Right lobe of liver (tissue), 4 donors: Measurements from ENCODE around the gene RPRD2.

Experiments used
- POLR2A ChIP-seq: fragments of 450-650 bp; IDR thresholded peaks from one replicate; pipeline ENCODE4 v1.6.1; 2017; ENCODE audit warnings: antibody characterized with exemption, mild to moderate bottlenecking
- TF ChIP-seq, protein P1 (sequence below), 4 donors: fragments of 200-600 bp in 3 of 4; fragments of 450-650 bp in 1 of 4; IDR thresholded peaks; one replicate each; pipeline versions ENCODE4 v1.5.1 to v1.8.0; 2016 to 2022; ENCODE audit warnings: antibody characterized with exemption in 4 of 4, mild to moderate bottlenecking in 2 of 4
- donor health status: DM: no; HTN: no; CAD: no.
- donor health status: DM: no; HTN: no; CAD: no.
- donor health status: DM: no; HTN: yes; CAD: no.

DNA sequence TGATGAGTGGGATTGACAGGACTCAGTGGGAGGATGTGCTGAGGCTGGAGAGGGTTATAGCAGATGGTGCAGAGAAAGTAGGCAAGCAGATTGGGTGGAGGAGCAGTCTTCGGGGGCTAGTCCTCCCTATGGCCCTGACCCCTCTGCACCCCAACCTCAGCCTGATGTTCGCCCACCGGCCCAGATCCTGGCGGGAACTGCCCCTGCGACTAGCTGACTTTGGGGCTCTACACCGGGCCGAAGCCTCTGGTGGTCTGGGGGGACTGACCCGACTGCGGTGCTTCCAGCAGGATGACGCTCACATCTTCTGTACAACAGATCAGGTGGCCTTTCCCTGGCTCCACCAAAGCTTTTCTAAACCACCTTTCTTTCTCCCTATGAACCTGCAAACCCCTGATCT lies 134.4 kb downstream of the RPRD2 start:
- TF ChIP-seq POLR2A, result no peak
- TF ChIP-seq, protein P1, sequence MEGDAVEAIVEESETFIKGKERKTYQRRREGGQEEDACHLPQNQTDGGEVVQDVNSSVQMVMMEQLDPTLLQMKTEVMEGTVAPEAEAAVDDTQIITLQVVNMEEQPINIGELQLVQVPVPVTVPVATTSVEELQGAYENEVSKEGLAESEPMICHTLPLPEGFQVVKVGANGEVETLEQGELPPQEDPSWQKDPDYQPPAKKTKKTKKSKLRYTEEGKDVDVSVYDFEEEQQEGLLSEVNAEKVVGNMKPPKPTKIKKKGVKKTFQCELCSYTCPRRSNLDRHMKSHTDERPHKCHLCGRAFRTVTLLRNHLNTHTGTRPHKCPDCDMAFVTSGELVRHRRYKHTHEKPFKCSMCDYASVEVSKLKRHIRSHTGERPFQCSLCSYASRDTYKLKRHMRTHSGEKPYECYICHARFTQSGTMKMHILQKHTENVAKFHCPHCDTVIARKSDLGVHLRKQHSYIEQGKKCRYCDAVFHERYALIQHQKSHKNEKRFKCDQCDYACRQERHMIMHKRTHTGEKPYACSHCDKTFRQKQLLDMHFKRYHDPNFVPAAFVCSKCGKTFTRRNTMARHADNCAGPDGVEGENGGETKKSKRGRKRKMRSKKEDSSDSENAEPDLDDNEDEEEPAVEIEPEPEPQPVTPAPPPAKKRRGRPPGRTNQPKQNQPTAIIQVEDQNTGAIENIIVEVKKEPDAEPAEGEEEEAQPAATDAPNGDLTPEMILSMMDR (IDR thresholded peaks at IDR 0.05), result no peak
